ENCODE measurements around the gene ENPP1.
A peak's percentile ranks its signal among the peaks of the same experiment; 100 is the strongest.

DNA sequence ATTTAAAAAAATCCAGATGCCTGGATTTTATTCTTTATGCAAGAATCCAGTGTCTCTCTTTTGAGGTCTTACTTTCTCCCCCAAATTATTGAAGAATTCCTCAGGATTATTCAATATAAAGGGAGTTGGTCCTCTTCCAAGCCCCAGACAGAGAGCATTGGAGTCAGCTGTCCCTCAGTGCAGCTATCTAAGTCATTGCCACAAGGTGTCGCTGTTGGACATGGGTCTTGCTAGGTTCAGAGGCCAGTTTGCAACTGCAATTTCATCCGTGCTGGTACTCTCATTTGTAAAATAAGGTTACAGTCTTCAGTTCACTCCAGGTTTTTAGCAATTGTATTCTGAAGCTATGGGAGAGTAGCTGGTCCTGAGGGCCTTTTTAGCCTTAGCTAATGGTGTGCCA lies 115.5 kb downstream of the ENPP1 start:
- TF ChIP-seq, protein P1, sequence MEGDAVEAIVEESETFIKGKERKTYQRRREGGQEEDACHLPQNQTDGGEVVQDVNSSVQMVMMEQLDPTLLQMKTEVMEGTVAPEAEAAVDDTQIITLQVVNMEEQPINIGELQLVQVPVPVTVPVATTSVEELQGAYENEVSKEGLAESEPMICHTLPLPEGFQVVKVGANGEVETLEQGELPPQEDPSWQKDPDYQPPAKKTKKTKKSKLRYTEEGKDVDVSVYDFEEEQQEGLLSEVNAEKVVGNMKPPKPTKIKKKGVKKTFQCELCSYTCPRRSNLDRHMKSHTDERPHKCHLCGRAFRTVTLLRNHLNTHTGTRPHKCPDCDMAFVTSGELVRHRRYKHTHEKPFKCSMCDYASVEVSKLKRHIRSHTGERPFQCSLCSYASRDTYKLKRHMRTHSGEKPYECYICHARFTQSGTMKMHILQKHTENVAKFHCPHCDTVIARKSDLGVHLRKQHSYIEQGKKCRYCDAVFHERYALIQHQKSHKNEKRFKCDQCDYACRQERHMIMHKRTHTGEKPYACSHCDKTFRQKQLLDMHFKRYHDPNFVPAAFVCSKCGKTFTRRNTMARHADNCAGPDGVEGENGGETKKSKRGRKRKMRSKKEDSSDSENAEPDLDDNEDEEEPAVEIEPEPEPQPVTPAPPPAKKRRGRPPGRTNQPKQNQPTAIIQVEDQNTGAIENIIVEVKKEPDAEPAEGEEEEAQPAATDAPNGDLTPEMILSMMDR (IDR thresholded peaks at IDR 0.05; ENCODE audit: low read length): peak; percentile 76
- no peak for TF ChIP-seq EZH2 (IDR thresholded peaks at IDR 0.05; ENCODE audit: borderline replicate concordance, low read length)

All from OCI-LY1 (cell line).